ENCODE results near the gene SLC6A3.
"Not testable (repeated sequence)": the region's sequence is repeated elsewhere in the genome, so short reads cannot be mapped to it uniquely, and the experiment has no call there.

Gene SLC6A3

GRCh38 chr5:1370006-1370405, 75.2 kb downstream of the SLC6A3 start:
- DNase-seq (ENCODE audit: low spot score), result no peak

GRCh38 chr5:1368756-1369155, 76.5 kb downstream of the SLC6A3 start:
- no peak for DNase-seq (ENCODE audit: low spot score)

GRCh38 chr5:1368236-1368635, 77.0 kb downstream of the SLC6A3 start:
- DNase-seq (ENCODE audit: low spot score), result no peak

GRCh38 chr5:1367149-1367548, 78.1 kb downstream of the SLC6A3 start:
- DNase-seq (ENCODE audit: low spot score), result no peak

GRCh38 chr5:1366514-1366913, 78.7 kb downstream of the SLC6A3 start:
- no peak for DNase-seq (ENCODE audit: low spot score)

DNA sequence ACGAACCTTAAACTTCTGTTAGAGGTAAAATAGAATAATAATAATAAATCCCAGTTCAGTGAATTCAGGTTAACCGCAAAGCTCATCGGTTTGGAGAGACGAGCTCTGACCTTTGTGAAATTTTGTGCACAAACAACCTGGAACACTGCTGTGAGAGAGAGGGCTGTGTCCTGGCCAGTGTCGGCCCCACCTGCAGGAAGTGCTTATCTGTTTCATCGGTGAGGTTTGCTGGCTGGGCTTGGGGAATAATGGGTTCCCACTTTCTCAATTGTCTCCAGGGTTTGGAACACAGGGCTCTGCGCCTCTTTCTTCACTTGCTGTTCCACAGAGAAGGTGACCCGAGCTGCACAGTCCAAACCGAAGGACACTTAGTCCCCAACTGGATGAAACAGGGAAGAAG, 81.0 kb downstream of the SLC6A3 start:
- no peak for DNase-seq (ENCODE audit: low spot score)

DNA sequence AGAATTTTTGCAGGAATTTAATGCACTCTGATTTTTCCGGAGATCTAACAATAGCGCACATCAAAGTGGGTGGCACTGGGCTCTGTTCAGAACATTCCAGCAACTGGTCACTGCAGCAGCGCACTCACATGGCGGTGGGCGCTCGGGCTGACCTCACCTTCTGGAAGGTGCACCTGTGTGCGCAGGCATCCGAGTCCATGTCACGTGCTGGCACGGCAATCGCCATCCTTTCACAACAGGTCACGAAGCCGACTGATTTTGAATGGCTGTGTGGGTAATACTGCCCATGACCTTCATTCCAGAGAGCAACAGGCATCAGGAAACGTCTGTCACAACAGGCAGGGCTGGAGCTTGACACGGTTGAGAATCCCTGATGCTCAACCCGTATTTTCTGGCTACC, 81.7 kb downstream of the SLC6A3 start:
- DNase-seq (ENCODE audit: low spot score), result no peak

DNA sequence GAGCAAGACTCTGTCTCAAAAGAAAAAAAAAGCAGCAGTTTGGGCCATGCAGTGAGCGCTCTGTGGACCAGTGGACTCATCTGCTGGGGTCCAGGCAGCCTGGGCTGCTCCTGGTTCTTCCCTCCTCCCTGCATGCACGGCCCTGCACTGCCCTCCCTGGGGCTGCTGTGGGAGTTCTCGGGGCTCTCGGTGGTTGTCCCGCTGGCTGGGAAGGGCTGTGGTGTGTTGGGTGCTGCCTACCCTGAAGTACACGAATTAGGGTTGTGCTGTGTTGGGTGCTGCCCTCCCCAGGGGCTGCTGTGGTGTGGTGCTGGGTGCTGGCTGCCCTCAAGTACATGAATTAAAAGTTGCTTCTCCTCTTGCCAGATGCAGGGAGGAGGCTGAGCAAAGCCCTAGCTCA, 82.1 kb downstream of the SLC6A3 start:
- DNase-seq (ENCODE audit: low spot score), result no peak

GRCh38 chr5:1362242-1363015, 82.8 kb downstream of the SLC6A3 start:
- no peak for DNase-seq (ENCODE audit: low spot score)

DNA sequence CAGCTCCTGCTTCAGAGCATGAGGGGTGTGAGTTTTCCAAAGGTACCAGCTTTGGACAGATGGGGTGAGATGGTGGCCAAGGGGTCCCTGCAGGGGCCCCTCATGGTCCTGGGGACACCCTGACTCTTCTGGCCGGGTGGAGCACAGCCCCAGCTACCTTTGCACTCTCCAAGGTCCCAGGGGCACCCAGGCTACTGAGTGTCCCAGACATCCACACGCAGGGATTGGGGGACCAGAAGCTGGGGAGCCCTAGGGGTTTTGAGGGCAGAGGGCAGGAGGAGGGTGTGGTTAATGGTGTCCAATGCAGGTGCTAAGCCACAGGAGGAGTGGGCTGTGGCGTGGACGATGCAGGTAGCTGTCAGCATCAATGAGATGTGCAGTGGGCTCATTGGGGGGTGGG, 84.4 kb downstream of the SLC6A3 start:
- no peak for DNase-seq (ENCODE audit: low spot score)

- not testable (repeated sequence) for DNase-seq (ENCODE audit: low spot score)
Observed at GRCh38 chr5:1360367-1360766, 84.9 kb downstream of the SLC6A3 start.

DNA sequence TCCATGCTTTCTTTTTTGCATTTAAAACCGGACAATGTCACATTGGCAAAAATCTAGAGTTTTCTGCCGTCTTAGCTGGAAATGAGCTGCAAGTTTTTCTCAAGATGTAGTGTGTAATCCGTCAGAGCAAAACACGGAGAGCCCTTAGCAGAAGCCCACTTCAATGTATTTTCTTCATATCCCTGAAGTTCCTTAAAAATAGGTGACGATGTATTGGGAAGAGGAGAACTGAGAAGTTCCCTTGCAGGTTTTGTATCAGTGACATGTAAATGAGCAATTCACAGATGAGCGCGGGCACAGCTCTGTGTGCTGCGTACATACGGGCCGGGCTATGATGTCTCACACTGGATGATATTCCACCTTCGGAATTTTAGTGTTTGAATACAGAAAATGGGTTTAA, 85.5 kb downstream of the SLC6A3 start:
- no peak for DNase-seq (ENCODE audit: low spot score)

DNA sequence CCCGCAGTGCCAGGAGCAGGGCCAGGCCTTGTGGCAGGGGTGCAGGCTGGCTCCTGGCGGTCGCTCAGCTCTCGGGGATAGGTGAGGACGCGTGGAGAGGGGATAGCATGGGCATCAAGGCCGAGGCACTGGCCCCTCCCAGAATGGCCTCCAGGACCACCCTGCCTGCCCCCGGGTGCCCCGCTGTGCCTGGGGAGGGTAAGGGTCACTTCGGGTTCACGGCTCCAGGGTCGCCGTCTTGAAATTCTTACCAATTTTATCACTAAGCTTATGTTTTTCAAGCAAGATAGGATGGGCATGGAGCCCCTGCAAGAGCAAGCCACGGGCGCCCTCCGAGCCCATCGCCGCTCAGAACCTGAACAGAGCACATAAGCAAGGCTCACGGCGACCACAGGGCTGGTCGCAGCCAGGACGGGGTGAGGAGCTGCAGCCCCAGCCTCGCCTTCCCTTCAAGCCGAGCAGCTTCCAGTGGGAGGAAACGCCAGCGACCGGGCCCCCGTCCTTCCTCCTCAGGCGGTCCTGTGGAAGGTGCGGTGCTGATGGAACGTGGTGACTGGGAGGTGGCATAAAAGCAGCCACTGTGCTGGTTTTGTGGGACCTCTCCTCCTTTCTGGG, 86.1 kb downstream of the SLC6A3 start:
- DNase-seq (ENCODE audit: low spot score), result no peak

GRCh38 chr5:1358726-1359025, 86.6 kb downstream of the SLC6A3 start:
- DNase-seq (ENCODE audit: low spot score), result no peak

- no peak for DNase-seq (ENCODE audit: low spot score)
Observed at GRCh38 chr5:1357946-1358725, 87.1 kb downstream of the SLC6A3 start.

- no peak for DNase-seq (ENCODE audit: low spot score)
Observed at GRCh38 chr5:1356873-1357787, 88.1 kb downstream of the SLC6A3 start.

DNA sequence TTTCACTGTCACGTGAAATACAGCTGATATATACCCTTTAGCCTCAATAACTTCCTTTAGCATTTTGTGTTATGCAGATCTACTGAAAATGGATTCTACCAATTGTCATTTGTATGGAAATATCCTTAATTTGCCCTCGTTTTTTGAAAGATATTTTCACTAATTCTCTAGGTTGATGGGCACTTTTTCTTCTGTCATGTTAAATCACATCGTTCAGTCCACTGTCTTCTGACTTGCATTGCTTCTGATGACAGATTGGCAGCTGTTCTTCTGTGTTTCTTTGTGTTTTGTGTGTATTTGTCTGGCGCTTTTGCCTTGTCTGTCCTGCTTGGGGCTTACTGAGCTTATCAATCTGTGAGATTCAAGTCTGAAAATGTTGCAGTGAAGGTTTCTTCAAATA, 90.7 kb downstream of the SLC6A3 start:
- no peak for DNase-seq (ENCODE audit: low spot score)

- no peak for DNase-seq (ENCODE audit: low spot score)
Observed at GRCh38 chr5:1352231-1353219, 92.7 kb downstream of the SLC6A3 start.

DNA sequence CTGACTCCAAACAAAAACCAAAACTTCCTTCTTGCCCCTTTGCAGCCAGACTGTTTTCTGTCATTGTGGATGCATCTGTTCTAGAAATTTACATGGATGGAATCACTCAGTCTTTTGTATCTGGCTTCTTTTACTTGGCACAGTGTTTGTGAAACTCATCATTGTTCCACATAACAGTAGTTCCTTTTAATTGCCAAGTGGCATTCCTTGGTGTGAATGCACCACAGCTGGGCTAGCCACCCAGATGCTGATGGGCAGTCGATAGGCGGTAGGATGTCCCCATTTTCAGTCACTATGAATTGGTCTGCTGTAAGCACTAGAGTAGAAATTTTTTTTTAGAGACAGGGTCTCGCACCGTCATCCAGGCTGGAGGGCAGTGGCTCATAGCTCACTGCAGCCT, 94.1 kb downstream of the SLC6A3 start:
- no peak for DNase-seq (ENCODE audit: low spot score)

DNA sequence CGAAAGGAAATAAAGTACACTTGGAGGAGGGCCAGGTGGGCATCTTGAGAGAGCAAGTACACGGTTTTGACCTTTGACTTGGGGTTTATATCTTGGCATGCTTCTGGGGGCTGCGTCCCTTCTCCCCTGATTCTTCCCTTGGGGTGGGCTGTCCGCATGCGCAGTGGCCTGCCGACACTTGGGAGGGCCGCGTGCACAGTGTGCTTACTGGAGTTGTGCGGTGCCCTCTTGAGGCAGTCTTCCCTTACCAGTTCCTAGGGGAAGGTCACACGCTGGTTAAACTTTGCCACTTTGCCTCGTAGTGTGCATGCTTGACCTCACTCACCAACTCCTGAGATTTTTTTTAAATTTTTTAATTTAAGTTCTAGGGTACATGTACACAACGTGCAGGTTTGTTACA, 96.0 kb downstream of the SLC6A3 start:
- no peak for DNase-seq (ENCODE audit: low spot score)

DNA sequence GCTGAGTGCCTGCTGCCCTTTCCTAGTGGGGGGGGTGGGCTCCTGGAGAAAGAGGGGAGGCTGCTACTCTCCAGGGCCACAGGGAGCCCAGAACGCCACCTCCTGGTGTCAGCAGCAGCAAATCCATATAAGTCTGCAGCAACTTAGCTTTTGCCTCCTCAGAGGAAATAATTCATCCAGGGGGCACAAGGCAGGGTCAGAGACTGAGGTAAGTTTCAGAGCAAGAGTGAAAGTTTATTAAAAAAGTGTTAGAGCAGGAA, 96.3 kb downstream of the SLC6A3 start:
- no peak for DNase-seq (ENCODE audit: low spot score)
